AG04450 (cell line): ENCODE results near the gene SYNGR2. TPM values are rescaled to one million over a fixed set of nuclear protein-coding genes. Genes with fewer than 3 reads are reported as not detected.

Experiments used
- CTCF ChIA-PET: fragments of 300-600, 350-600 bp; formaldehyde crosslinking; extraction: SDS; loops from one replicate; lab custom pipeline; 2022; ENCODE audit warnings: antibody characterized with exemption, inconsistent platforms; lab: Charles Lee
- POLR2A ChIA-PET: fragments of 350-600 bp; formaldehyde crosslinking; extraction: SDS; loops from one replicate; lab custom pipeline; 2021; ENCODE audit warnings: antibody characterized with exemption, inconsistent platforms; lab: Yijun Ruan, JAX
- DNase-seq: peaks from one replicate; pipeline ENCODE4 v3.0.0-alpha.2; 2011; ENCODE audit warnings: low read depth, low spot score
- H3K27ac ChIP-seq: one replicate; pipeline ENCODE4 v1.5.1; 2012; ENCODE audit warnings: low read depth, low read length, control low read depth
- H3K27me3 ChIP-seq: one replicate; pipeline ENCODE4 v1.6.0; 2012; ENCODE audit warnings: low read length; ENCODE audit not compliant: control insufficient read depth, insufficient read depth
- H3K4me3 ChIP-seq: 2 replicates; pipeline ENCODE4 v1.5.1; 2011; ENCODE audit warnings: mild to moderate bottlenecking, low read depth, low read length, control low read depth
- H3K9me3 ChIP-seq: 2 replicates; pipeline ENCODE4 v1.5.1; 2012; ENCODE audit warnings: low read length; ENCODE audit not compliant: control insufficient read depth, insufficient read depth
- CTCF ChIP-seq: IDR thresholded peaks from 2 replicates; pipeline ENCODE4 v1.5.1; 2011; ENCODE audit warnings: low read depth, low read length, control low read depth, inconsistent platforms
- polyA plus RNA-seq: library from polyadenylated mRNA; depleted of rRNA; stranded (reverse); fragments of >200 nt; gene quantifications from 2 replicates; pipeline ENCODE4 v1.2.3, GENCODE V29; 2011

The SYNGR2 gene
- polyA plus RNA-seq, 1 experiment, result 26.7 TPM

GRCh38 chr17:78202666-78203065 is 34.3 kb downstream of the SYNGR2 start:
- Histone ChIP-seq H3K4me3 (no peak overlapping the region), H3K27me3 (no peaks in the 10 kb centered on the region), H3K9me3 (peaks cover 3% of the 10 kb centered on the region; the same call in 1 of the 2 replicates), H3K27ac (no peak overlapping the region)
- no peak for TF ChIP-seq CTCF
- POLR2A ChIA-PET, result interaction anchor here (0.5 kb wide), 1 partner anchor 15 kb away, joined by 3 read pairs; no protein-coding TSS in a partner anchor
- DNase-seq, result no peak
- CTCF ChIA-PET, result interaction anchor here (0.7 to 5.8 kb wide), 2 partner anchors 16 to 1339 kb away, joined by 6 to 24 read pairs; partner anchors contain the start of genes AFMID and TK1

- CTCF ChIA-PET, result interaction anchor here (0.6 to 5.8 kb wide), 2 partner anchors 18 to 883 kb away, joined by 3 to 24 read pairs; partner anchors contain the start of genes AFMID and TK1
- no peak for DNase-seq
- Histone ChIP-seq H3K27me3 (no peaks in the 10 kb centered on the region), H3K9me3 (peaks cover under 1% of the 10 kb centered on the region; the same call in 1 of the 2 replicates), H3K4me3 (no peak overlapping the region), H3K27ac (no peak overlapping the region)
- TF ChIP-seq CTCF, result no peak
- POLR2A ChIA-PET, result interaction anchor here (0.6 kb wide), 1 partner anchor 246 kb away, joined by 4 read pairs; the partner anchor contains the start of gene TNRC6C
Measured at GRCh38 chr17:78204387-78205123, 36.2 kb downstream of the SYNGR2 start.

- ChIA-PET POLR2A (no interaction called here), CTCF (interaction anchor here (0.6 kb wide), 1 partner anchor 45 kb away, joined by 3 read pairs; no protein-coding TSS in a partner anchor)
- no peak for DNase-seq
- Histone ChIP-seq H3K4me3 (no peak overlapping the region), H3K27ac (no peak overlapping the region), H3K27me3 (no peaks in the 10 kb centered on the region), H3K9me3 (no peaks in the 10 kb centered on the region)
- no peak for TF ChIP-seq CTCF
Measured at GRCh38 chr17:78205124-78205775, 36.9 kb downstream of the SYNGR2 start.

- ChIA-PET CTCF (interaction anchor here (1.5 to 2.0 kb wide), 2 partner anchors 19 to 20 kb away, joined by 4 read pairs; partner anchors contain the start of gene TK1), POLR2A (interaction anchor here (0.5 kb wide), 1 partner anchor 20 kb away, joined by 4 read pairs; no protein-coding TSS in a partner anchor)
- Histone ChIP-seq H3K27me3 (no peaks in the 10 kb centered on the region), H3K9me3 (no peaks in the 10 kb centered on the region), H3K4me3 (no peak overlapping the region), H3K27ac (no peak overlapping the region)
- TF ChIP-seq CTCF, result no peak
- no peak for DNase-seq
Measured at GRCh38 chr17:78206298-78206697, 37.9 kb downstream of the SYNGR2 start.
